GM13976 (cell line): ENCODE results near the gene PWWP2B.

Experiments used
- DNase-seq: peaks from one replicate; pipeline ENCODE4 v3.0.0; 2012; ENCODE audit warnings: low spot score
- in situ Hi-C: fragments of 300-500 bp; cut with MboI; formaldehyde crosslinking; loops from one replicate; pipeline ENCODE4 v1.12.0; 2022; ENCODE audit warnings: low sequenced_read_pairs, mixed read lengths, inconsistent platforms; ENCODE audit not compliant: unreplicated experiment
- TF ChIP-seq, protein P1 (sequence below): IDR thresholded peaks from 2 replicates; pipeline ENCODE4 v1.5.1; 2012; ENCODE audit warnings: borderline replicate concordance, mild to moderate bottlenecking; ENCODE audit not compliant: insufficient read depth; ENCODE audit errors: extremely low read depth, missing control alignments, control extremely low read depth

The PWWP2B gene

DNA sequence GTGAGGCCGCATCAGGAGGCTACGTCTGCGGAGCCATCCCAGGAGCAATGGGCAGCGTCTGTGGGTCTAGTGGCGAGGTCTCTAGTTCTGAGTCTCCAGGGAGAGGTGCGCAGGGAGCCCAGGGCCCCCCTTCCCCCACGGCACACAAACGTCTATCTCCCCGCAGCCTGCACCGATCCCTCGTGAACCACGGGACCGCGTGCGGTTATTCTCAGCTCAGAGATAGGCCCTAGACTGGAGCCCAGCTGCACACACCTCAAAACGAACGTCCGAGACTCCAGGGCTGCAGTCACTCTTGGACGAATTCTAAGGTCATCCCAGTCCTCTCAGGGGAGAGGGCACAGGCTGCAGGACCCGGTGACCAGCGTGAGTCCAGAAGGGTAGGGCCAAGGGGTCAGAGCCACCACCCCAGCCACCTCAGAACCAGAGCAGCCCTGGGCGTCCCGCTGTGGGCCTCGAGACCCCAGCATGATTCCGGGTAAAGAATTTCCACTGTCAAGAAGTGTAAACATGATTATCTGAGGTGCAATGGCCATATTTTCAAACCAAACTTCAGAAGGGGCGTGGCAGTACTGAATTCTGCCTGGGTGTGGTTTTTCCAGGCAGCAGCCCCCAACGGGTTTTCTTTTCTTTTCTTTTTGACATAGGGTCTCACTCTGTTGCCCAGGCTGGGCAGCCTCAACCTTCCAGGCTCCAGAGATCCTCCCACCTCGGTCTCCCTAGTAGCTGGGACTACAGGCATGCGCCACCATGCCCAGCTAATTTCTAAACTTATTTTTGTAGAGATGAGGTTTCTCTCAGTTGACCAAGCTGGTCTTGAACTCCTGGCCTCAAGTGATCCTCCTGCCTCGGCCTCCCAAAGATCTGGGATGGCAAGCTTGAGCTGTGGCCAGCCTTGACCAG lies 57.5 kb downstream of the PWWP2B start:
- TF ChIP-seq, protein P1, sequence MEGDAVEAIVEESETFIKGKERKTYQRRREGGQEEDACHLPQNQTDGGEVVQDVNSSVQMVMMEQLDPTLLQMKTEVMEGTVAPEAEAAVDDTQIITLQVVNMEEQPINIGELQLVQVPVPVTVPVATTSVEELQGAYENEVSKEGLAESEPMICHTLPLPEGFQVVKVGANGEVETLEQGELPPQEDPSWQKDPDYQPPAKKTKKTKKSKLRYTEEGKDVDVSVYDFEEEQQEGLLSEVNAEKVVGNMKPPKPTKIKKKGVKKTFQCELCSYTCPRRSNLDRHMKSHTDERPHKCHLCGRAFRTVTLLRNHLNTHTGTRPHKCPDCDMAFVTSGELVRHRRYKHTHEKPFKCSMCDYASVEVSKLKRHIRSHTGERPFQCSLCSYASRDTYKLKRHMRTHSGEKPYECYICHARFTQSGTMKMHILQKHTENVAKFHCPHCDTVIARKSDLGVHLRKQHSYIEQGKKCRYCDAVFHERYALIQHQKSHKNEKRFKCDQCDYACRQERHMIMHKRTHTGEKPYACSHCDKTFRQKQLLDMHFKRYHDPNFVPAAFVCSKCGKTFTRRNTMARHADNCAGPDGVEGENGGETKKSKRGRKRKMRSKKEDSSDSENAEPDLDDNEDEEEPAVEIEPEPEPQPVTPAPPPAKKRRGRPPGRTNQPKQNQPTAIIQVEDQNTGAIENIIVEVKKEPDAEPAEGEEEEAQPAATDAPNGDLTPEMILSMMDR = no peak
- DNase-seq = no peak
- in situ Hi-C loops = loop anchor here (5.0 to 10.0 kb wide), 2 partner anchors 183 to 230 kb away; no protein-coding TSS in a partner anchor

DNA sequence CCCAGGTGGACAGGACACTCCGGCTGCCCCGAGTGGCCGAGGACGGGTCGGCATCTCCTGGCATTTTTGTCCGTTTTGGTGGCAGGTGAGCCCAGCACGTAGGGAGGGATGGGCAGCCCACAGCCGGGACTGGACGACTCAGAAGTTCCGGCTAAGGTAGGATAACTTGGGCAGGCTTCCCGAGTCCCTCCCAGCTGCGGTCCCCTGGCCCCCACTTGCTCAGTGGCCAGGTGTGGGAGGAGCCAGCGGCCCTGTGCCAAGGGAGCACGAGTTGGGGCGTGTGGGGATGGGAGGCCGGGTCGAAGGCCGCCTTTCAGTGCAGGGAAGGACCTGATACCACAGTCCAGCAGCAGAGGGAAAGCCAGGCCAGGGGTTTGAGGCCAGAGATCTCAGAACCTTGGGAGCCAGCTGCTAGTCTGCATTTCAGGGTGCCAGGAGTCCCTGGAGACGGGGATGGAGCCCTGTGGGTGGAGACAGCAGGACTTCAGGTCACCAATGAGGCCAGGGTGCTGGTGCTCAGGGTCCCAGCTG lies 58.5 kb downstream of the PWWP2B start:
- TF ChIP-seq, protein P1 = no peak
- in situ Hi-C loops = loop anchor here (5.0 to 10.0 kb wide), 2 partner anchors 182 to 231 kb away; no protein-coding TSS in a partner anchor

DNA sequence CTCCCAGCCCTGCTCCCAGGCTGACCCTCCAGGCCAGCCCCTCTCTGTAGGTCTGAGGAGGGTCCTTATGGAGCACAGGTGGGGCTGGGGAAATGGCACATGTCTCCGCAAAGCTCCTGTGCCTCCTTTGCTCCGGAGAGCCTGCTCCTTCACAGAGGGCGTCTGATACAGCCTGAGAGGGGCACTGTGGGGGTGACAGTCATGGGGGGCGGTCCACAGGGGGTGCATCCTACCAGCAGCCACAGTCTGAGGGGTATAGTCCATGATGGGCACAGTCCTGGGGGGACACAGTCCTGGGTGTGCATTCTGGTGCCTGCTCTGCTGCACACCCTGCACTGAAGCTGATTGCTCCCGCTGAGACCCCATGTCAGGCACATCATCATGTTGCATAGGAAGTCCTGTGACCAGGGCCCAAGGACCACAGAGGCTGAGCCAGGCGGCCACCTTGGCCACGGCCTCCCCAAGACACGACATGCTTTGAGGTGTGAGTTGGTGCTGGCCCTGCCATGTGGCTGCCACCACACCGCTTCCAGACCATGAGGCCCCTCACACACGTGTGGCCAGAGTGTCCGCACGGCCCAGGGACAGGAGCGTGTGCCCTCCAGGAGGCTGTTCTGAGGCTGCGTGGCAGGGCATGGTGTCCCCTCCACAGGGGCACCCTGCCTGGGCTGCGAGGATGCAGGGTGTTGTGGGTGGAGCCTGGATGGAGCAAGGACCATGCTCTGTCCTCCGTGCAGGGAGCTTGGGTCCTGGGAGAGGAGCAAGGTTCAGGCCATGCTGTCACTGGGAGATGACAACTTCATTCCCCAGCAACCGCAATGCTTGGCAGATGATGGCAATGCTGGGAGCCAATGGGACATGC lies 59.2 kb downstream of the PWWP2B start:
- DNase-seq = no peak
- in situ Hi-C loops = loop anchor here (5.0 to 10.0 kb wide), 2 partner anchors 181 to 231 kb away; no protein-coding TSS in a partner anchor
- TF ChIP-seq, protein P1 = no peak

More for the DNA sequence above, 58.5 kb downstream of the PWWP2B start:
- no peak for DNase-seq

DNA sequence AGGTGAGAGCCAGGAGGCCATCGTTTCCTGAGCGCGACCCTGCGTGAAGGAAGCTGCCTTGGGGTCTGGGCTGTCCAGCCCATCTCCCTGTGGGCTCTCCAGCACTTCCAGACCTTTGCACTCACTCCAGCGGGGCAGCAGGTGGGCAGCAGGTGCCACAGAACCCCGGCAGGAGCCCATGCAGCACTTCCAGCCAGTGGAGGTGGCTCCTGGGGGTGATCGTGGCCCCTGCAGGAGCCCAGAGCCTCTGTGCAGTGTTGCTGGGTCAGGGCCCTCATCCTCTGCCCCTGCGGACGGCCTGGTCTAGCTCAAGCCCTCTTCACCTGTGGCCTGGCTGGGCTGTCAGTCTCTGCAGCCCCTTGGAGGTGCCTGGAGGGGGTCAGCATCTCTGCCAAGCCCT lies 59.9 kb downstream of the PWWP2B start:
- in situ Hi-C loops = loop anchor here (5.0 to 10.0 kb wide), 2 partner anchors 180 to 232 kb away; no protein-coding TSS in a partner anchor

DNA sequence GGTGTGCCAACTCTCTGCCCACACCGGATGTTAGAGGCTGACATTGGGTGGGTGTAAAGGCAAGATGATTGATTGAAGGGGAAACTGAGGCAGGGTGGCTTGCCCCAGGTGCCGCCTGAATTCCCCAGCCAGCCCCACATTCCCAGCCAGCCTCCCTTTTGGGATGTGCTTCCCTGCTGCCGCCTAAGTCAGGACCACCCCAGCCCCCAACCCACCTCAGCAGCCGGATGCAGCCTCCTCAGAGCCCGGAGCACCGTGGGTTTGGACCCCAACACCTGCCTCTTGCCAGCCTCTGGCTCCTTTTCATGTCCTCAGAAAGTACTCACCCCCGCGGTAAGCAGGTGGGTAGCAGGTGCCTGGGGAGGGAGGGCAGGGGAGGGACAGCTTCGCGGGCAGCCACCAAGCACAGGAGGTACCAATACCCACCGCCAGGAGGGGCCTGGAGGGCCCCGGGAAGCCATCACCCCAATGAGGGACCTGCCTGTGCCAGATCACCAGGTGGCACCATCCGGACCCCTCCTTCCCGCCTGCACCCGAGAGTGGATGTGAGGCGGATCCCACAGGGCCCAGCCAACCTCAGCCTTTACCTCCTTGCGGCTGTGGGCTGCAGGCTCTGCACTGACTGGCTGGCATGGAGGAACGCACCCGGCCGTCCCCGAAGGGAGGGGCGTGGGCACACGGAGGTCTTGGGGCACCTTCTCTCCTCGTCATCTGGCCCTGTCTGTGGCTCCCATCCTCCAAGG lies 60.5 kb downstream of the PWWP2B start:
- no peak for DNase-seq
- TF ChIP-seq, protein P1 = no peak
- in situ Hi-C loops = loop anchor here (5.0 to 10.0 kb wide), 2 partner anchors 180 to 233 kb away; no protein-coding TSS in a partner anchor

More for the DNA sequence above, 59.9 kb downstream of the PWWP2B start:
- no peak for DNase-seq
- TF ChIP-seq, protein P1 = no peak
